ENCODE measurements around the gene RREB1. TPM values are rescaled to one million over a fixed set of nuclear protein-coding genes. Genes with fewer than 3 reads are reported as not detected.

Gene RREB1
- total and polyA plus RNA-seq, 2 of the 4 experiments (the other 2 are of a cell fraction), result 8.4 to 14.5 TPM

GRCh38 chr6:7240351-7240750, 132.6 kb downstream of the RREB1 start:
- Histone ChIP-seq H3K18ac (ENCODE audit: low read depth, low read length) (no peak overlapping the region), H2AK5ac (ENCODE audit: low read depth, low read length) (no peak overlapping the region), H4K91ac (ENCODE audit: insufficient read depth, low read depth, low read length) (no peak overlapping the region), H3K27ac (ENCODE audit: insufficient read depth, low read length) (no peak overlapping the region), H3K14ac (replicated peaks; ENCODE audit: low read depth, low read length) (no peak overlapping the region), H3K9me3 (ENCODE audit: control insufficient read depth, insufficient read depth, low read length) (no peaks in the 10 kb centered on the region), H4K5ac (ENCODE audit: low read depth, low read length) (no peak overlapping the region), H3K9me1 (ENCODE audit: insufficient read depth, low read length) (peaks cover 11% of the 10 kb centered on the region; the same call in 1 of the 2 replicates), H3K27me3 (ENCODE audit: control insufficient read depth, insufficient read depth, low read length) (no peaks in the 10 kb centered on the region), H3K4ac (ENCODE audit: low read depth, low read length) (no peak overlapping the region), H4K8ac (ENCODE audit: low read depth in 2 of 2, low read length in 2 of 2) (no peak overlapping the region), H3K23ac (ENCODE audit: low read depth, low read length) (no peak overlapping the region), H3K56ac (ENCODE audit: extremely low read depth, insufficient read depth, low read length) (no peak overlapping the region), H3K4me1 (ENCODE audit: control insufficient read depth, insufficient read depth, low read length) (peaks cover 11% of the 10 kb centered on the region), H3K4me3 (ENCODE audit: insufficient read depth, low read depth, low read length) (no peak overlapping the region), H2AFZ (replicated peaks; ENCODE audit: low read length, poor library complexity) (no peak overlapping the region), H2BK20ac (ENCODE audit: low read depth, low read length) (no peak overlapping the region), H4K20me1 (ENCODE audit: insufficient read depth, low read length) (peaks cover 35% of the 10 kb centered on the region), H3K36me3 (ENCODE audit: control insufficient read depth, insufficient read depth, low read length) (peaks cover 15% of the 10 kb centered on the region), H2AK9ac (replicated peaks; ENCODE audit: low read depth, low read length, poor library complexity) (no peak overlapping the region), H3K79me1 (ENCODE audit: low read depth in 1 of 2, low read length in 2 of 2) (peaks cover 19 to 75% of the 10 kb centered on the region in 2 experiments), H3K4me2 (ENCODE audit: low read depth, low read length) (no peak overlapping the region), H2BK15ac (ENCODE audit: low read depth, low read length) (no peak overlapping the region), H2BK5ac (ENCODE audit: low read depth, low read length, poor library complexity, severe bottlenecking) (no peak overlapping the region), H2BK120ac (ENCODE audit: low read depth, low read length) (no peak overlapping the region), H3K9ac (ENCODE audit: low read depth, low read length) (no peak overlapping the region)
- no TSS peak for BruUV-seq (replicated peaks)
- CTCF ChIA-PET, result interaction anchor here (0.6 kb wide), 1 partner anchor 162 kb away, joined by 3 read pairs; no protein-coding TSS in a partner anchor
- dilution Hi-C loops (cut with HindIII; ENCODE audit: low sequenced_read_pairs, unreplicated experiment) (no loop called here), in situ Hi-C loops (cut with MboI; ENCODE audit: low sequenced_read_pairs) (loop anchor here (10.0 kb wide), 1 partner anchor 566 kb away; no protein-coding TSS in a partner anchor), intact Hi-C loops (cut with micrococcal nuclease) (loop anchor here (10.0 kb wide), 1 partner anchor 326 kb away; no protein-coding TSS in a partner anchor)
- ATAC-seq (ENCODE audit: low read depth) (no peak), DNase-seq (no peak)
- POLR2A ChIA-PET (ENCODE audit: unreplicated experiment), result no interaction called here
- no peak for TF ChIP-seq CHD1 (IDR thresholded peaks at IDR 0.05; ENCODE audit: low read depth, low read length)
- TF ChIP-seq NFE2L2 (IDR thresholded peaks at IDR 0.05; ENCODE audit: low read depth, low read length), result no peak
- TF ChIP-seq RFX5 (IDR thresholded peaks at IDR 0.05; ENCODE audit: low read depth, low read length), result no peak
- TF ChIP-seq MAZ (IDR thresholded peaks at IDR 0.05; ENCODE audit: borderline replicate concordance, low read depth, low read length), result no peak
- no peak for TF ChIP-seq FOS (IDR thresholded peaks at IDR 0.05; ENCODE audit: low read depth, low read length)
- no peak for TF ChIP-seq RCOR1 (IDR thresholded peaks at IDR 0.05; ENCODE audit: insufficient replicate concordance, low read length)
- 100% methylated on average over 1 of the region's 9 CpGs; no CpG with 5 or more reads in 1 of the 2 experiments for WGBS, 2 experiments (ENCODE audit: extremely low coverage in 2 of 2, insufficient read length in 1 of 2)
